HEK293 (cell line): ENCODE results near the gene RPL31.

Source experiments
- CTCF ChIA-PET: fragments of 350-600 bp; formaldehyde crosslinking; extraction: SDS; loops from one replicate; lab custom pipeline; 2021; ENCODE audit warnings: antibody characterized with exemption; lab: Yijun Ruan, JAX
- POLR2A ChIA-PET: fragments of 300-600 bp; formaldehyde crosslinking; extraction: SDS; loops from one replicate; lab custom pipeline; 2020; ENCODE audit warnings: antibody characterized with exemption, inconsistent platforms; lab: Yijun Ruan, JAX
- H3K27ac ChIP-seq: fragments of 200-500 bp; sonication (Bioruptor generic); 2 replicates; pipeline ENCODE4 v1.5.1; 2014; ENCODE audit warnings: low read depth, low read length, control low read depth, inconsistent platforms; ENCODE audit errors: extremely low read depth
- H3K36me3 ChIP-seq, 2 experiments: fragments of 200-500 bp in 1 of 2; sonication (Bioruptor generic) in 1 of 2; 1 replicate in 1 of 2; 2 replicates in 1 of 2; pipeline ENCODE4 v1.5.1; 2014 to 2017; ENCODE audit warnings: inconsistent platforms in 2 of 2, low read length in 2 of 2; ENCODE audit not compliant: control insufficient read depth in 2 of 2, insufficient read depth in 1 of 2
- H3K4me1 ChIP-seq: fragments of 200-500 bp; sonication (Bioruptor generic); 2 replicates; pipeline ENCODE4 v1.5.1; 2014; ENCODE audit warnings: mild to moderate bottlenecking, low read length, inconsistent platforms; ENCODE audit not compliant: control insufficient read depth, insufficient read depth
- H3K4me3 ChIP-seq: 2 replicates; pipeline ENCODE4 v1.5.1; 2011; ENCODE audit warnings: low read depth, mild to moderate bottlenecking, control low read depth, low read length, moderate library complexity
- H3K9me3 ChIP-seq: fragments of 200-500 bp; sonication (Bioruptor generic); 2 replicates; pipeline ENCODE4 v1.5.1; 2014; ENCODE audit warnings: low read depth, low read length, inconsistent platforms; ENCODE audit not compliant: control insufficient read depth, insufficient read depth
- KLF1 ChIP-seq: fragments of 450-650 bp; formaldehyde crosslinking; IDR thresholded peaks from 2 replicates; pipeline ENCODE4 v1.5.1; 2016; ENCODE audit warnings: missing biosample characterization, missing genetic modification characterization
- KLF16 ChIP-seq: fragments of 450-650 bp; formaldehyde crosslinking; IDR thresholded peaks from 2 replicates; pipeline ENCODE4 v1.5.1; 2017; ENCODE audit warnings: missing biosample characterization, missing genetic modification characterization
- OSR2 ChIP-seq: fragments of 450-650 bp; formaldehyde crosslinking; IDR thresholded peaks from 2 replicates; pipeline ENCODE4 v1.5.1; 2016; ENCODE audit warnings: missing biosample characterization, missing genetic modification characterization
- PRDM6 ChIP-seq: fragments of 450-650 bp; formaldehyde crosslinking; IDR thresholded peaks from 2 replicates; pipeline ENCODE4 v1.5.1; 2017; ENCODE audit warnings: missing biosample characterization, missing genetic modification characterization
- ZFP37 ChIP-seq: fragments of 450-650 bp; formaldehyde crosslinking; IDR thresholded peaks from 2 replicates; pipeline ENCODE4 v1.5.1; 2016; ENCODE audit warnings: missing biosample characterization, missing genetic modification characterization
- ZIC2 ChIP-seq: fragments of 450-650 bp; formaldehyde crosslinking; IDR thresholded peaks from 2 replicates; pipeline ENCODE4 v1.5.1; 2016; ENCODE audit warnings: missing biosample characterization, missing genetic modification characterization
- ZNF112 ChIP-seq: fragments of 450-650 bp; formaldehyde crosslinking; IDR thresholded peaks from 2 replicates; pipeline ENCODE4 v1.5.0; 2017; ENCODE audit warnings: missing biosample characterization, missing genetic modification characterization
- ZNF23 ChIP-seq: fragments of 450-650 bp; formaldehyde crosslinking; IDR thresholded peaks from 2 replicates; pipeline ENCODE4 v1.5.1; 2016; ENCODE audit warnings: missing biosample characterization, missing genetic modification characterization, borderline replicate concordance
- ZNF26 ChIP-seq: fragments of 450-650 bp; formaldehyde crosslinking; IDR thresholded peaks from 2 replicates; pipeline ENCODE4 v1.5.1; 2016; ENCODE audit warnings: missing biosample characterization, missing genetic modification characterization
- ZNF354C ChIP-seq: fragments of 450-650 bp; formaldehyde crosslinking; IDR thresholded peaks from 2 replicates; pipeline ENCODE4 v1.5.1; 2016; ENCODE audit warnings: missing biosample characterization, missing genetic modification characterization, low read depth, borderline replicate concordance
- ZNF473 ChIP-seq: fragments of 450-650 bp; formaldehyde crosslinking; IDR thresholded peaks from 2 replicates; pipeline ENCODE4 v1.5.1; 2017; ENCODE audit warnings: missing biosample characterization, missing genetic modification characterization
- ZNF560 ChIP-seq: fragments of 450-650 bp; formaldehyde crosslinking; IDR thresholded peaks from 2 replicates; pipeline ENCODE4 v1.5.1; 2017; ENCODE audit warnings: missing biosample characterization, missing genetic modification characterization, borderline replicate concordance
- ZNF596 ChIP-seq: fragments of 450-650 bp; IDR thresholded peaks from 2 replicates; pipeline ENCODE4 v1.5.0; 2018; ENCODE audit warnings: missing biosample characterization, mild to moderate bottlenecking, missing genetic modification characterization, moderate library complexity
- ZNF677 ChIP-seq: fragments of 450-650 bp; IDR thresholded peaks from 2 replicates; pipeline ENCODE4 v1.5.0; 2018; ENCODE audit warnings: missing biosample characterization, mild to moderate bottlenecking, missing genetic modification characterization, moderate library complexity
- ZNF791 ChIP-seq: fragments of 450-650 bp; formaldehyde crosslinking; IDR thresholded peaks from 2 replicates; pipeline ENCODE4 v1.5.1; 2016; ENCODE audit warnings: missing biosample characterization, missing genetic modification characterization
- ZNF843 ChIP-seq: fragments of 450-650 bp; formaldehyde crosslinking; IDR thresholded peaks from 2 replicates; pipeline ENCODE4 v1.5.1; 2016; ENCODE audit warnings: missing biosample characterization, missing genetic modification characterization
- ZSCAN5A ChIP-seq: fragments of 450-650 bp; formaldehyde crosslinking; IDR thresholded peaks from 2 replicates; pipeline ENCODE4 v1.5.1; 2016; ENCODE audit warnings: missing biosample characterization, missing genetic modification characterization
- TF ChIP-seq, protein P1 (sequence below): fragments of 450-650 bp; formaldehyde crosslinking; conservative IDR thresholded peaks from 2 replicates; pipeline ENCODE4 v1.5.1; 2016; ENCODE audit warnings: low read depth, missing biosample characterization, missing genetic modification characterization

Gene RPL31

DNA sequence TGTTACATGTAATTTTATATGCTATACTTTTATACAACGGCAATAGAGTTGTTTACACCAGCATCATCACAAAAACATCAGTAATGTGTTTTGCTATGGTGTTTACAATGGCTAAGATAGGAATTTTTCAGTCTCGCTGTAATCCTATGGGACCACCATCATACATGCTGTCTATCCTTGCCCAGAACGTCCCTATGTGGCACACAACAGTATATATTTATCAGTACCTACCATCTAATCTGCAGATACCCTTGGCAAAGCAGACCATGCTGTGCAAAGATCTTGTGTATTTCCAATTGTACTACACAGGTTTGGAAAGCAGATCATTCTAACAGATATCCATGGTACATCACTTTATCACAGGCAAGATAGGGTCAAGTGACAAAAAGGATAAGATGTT, 15.3 kb downstream of the RPL31 start:
- no peak overlapping the region for H3K27ac ChIP-seq
- no peak for TF ChIP-seq ZNF354C (tag by site-specific recombination)
- TF ChIP-seq ZNF26 (tag by site-specific recombination): no peak
- no peak for TF ChIP-seq ZNF112 (tag by site-specific recombination)
- no peak for TF ChIP-seq KLF16 (tag by site-specific recombination)
- no peak for TF ChIP-seq ZIC2 (tag by site-specific recombination)
- TF ChIP-seq ZNF596 (tag by site-specific recombination): no peak
- TF ChIP-seq ZNF560: no peak
- TF ChIP-seq ZNF473 (tag by site-specific recombination): no peak
- TF ChIP-seq OSR2: no peak
- TF ChIP-seq KLF1: no peak
- TF ChIP-seq, protein P1, sequence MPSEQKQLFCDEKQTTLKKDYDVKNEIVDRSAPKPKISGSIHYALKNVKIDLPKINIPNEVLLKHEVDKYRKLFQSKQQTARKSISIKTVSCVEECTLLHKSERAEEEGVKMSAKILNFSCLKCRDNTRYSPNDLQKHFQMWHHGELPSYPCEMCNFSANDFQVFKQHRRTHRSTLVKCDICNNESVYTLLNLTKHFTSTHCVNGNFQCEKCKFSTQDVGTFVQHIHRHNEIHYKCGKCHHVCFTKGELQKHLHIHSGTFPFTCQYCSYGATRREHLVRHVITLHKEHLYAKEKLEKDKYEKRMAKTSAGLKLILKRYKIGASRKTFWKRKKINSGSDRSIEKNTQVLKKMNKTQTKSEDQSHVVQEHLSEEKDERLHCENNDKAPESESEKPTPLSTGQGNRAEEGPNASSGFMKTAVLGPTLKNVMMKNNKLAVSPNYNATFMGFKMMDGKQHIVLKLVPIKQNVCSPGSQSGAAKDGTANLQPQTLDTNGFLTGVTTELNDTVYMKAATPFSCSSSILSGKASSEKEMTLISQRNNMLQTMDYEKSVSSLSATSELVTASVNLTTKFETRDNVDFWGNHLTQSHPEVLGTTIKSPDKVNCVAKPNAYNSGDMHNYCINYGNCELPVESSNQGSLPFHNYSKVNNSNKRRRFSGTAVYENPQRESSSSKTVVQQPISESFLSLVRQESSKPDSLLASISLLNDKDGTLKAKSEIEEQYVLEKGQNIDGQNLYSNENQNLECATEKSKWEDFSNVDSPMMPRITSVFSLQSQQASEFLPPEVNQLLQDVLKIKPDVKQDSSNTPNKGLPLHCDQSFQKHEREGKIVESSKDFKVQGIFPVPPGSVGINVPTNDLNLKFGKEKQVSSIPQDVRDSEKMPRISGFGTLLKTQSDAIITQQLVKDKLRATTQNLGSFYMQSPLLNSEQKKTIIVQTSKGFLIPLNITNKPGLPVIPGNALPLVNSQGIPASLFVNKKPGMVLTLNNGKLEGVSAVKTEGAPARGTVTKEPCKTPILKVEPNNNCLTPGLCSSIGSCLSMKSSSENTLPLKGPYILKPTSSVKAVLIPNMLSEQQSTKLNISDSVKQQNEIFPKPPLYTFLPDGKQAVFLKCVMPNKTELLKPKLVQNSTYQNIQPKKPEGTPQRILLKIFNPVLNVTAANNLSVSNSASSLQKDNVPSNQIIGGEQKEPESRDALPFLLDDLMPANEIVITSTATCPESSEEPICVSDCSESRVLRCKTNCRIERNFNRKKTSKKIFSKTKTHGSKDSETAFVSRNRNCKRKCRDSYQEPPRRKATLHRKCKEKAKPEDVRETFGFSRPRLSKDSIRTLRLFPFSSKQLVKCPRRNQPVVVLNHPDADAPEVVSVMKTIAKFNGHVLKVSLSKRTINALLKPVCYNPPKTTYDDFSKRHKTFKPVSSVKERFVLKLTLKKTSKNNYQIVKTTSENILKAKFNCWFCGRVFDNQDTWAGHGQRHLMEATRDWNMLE: no peak
- TF ChIP-seq ZFP37 (tag by site-specific recombination): no peak
- no peak for TF ChIP-seq ZNF677
- no peak for TF ChIP-seq PRDM6 (tag by site-specific recombination)
- TF ChIP-seq ZNF843: no peak
- no peak for TF ChIP-seq ZSCAN5A (tag by site-specific recombination)
- TF ChIP-seq ZNF23 (tag by site-specific recombination): no peak
- no peak for TF ChIP-seq ZNF791 (tag by site-specific recombination)
- TF ChIP-seq, all 188 proteins: peak for 0
- H3K4me1 ChIP-seq: no peaks in the 10 kb centered on the region
- ChIA-PET POLR2A (no interaction called here), CTCF (interaction anchor here (0.6 kb wide), 1 partner anchor 190 kb away, joined by 3 read pairs; no protein-coding TSS in a partner anchor)
- H3K9me3 ChIP-seq: no peaks in the 10 kb centered on the region
- H3K36me3 ChIP-seq: peaks cover 11 to 68% of the 10 kb centered on the region in 2 experiments
- no peak overlapping the region for H3K4me3 ChIP-seq
